Right forelimb (tissue), 1 donor: ENCODE results near the gene CD19.

ENCODE experiments used
- DNase-seq: peaks from one replicate; pipeline ENCODE4 v3.0.0-alpha.2; 2018

The CD19 gene

GRCh38 chr16:28983644-28984043 lies 51.9 kb downstream of the CD19 start:
- DNase-seq, result no peak

- no peak for DNase-seq
Observed at GRCh38 chr16:28984091-28984490, 52.3 kb downstream of the CD19 start.

- DNase-seq, result no peak
Observed at GRCh38 chr16:28984619-28985135, 52.9 kb downstream of the CD19 start, which contains the start of gene LAT. TSS of gene LAT (plus strand) at chr16:28985052. CDS start at chr16:28985418, 366 bp downstream.

GRCh38 chr16:28985211-28986041 lies 53.7 kb downstream of the CD19 start:
- DNase-seq, result no peak

- DNase-seq, result no peak
Observed at GRCh38 chr16:28986046-28986445, 54.3 kb downstream of the CD19 start.

- no peak for DNase-seq
Observed at GRCh38 chr16:28986492-28986891, 54.7 kb downstream of the CD19 start.

GRCh38 chr16:28987170-28987853 lies 55.5 kb downstream of the CD19 start:
- DNase-seq, result no peak
